ENCODE data around the gene ANKLE1. TPM values are rescaled to one million over a fixed set of nuclear protein-coding genes. Genes with fewer than 3 reads are reported as not detected.

Gene ANKLE1
- polyA plus RNA-seq, 1 of the 3 experiments (the other 2 are of a cell fraction) = 2.6 TPM

GRCh38 chr19:17318966-17319365, 37.3 kb downstream of the ANKLE1 start (continued):
- no peak for TF ChIP-seq USF1 (IDR thresholded peaks at IDR 0.05; ENCODE audit: borderline replicate concordance, low read depth)

- Histone ChIP-seq H3K27ac (ENCODE audit: low read depth in 2 of 2, low read length in 1 of 2) (no peak overlapping the region), H3F3A (replicated peaks; ENCODE audit: insufficient read depth) (peaks cover 7% of the 10 kb centered on the region), H3K9me3 (no peaks in the 10 kb centered on the region), H3K4me3 (ENCODE audit: low read depth in 2 of 2, low read length in 1 of 2) (no peak overlapping the region), H3K27me3 (ENCODE audit: insufficient read depth) (no peaks in the 10 kb centered on the region), H3K9me2 (no peaks in the 10 kb centered on the region), H3K4me2 (no peak overlapping the region), H3K36me3 (replicated peaks in 1 of 2; ENCODE audit: control insufficient read depth in 1 of 2, insufficient read depth in 2 of 2, low read length in 1 of 2) (peaks cover 7 to 46% of the 10 kb centered on the region in 2 experiments), H3K79me2 (ENCODE audit: insufficient read depth) (no peaks in the 10 kb centered on the region; the same call in 1 of the 2 replicates), H3K4me1 (ENCODE audit: control insufficient read depth in 1 of 2, insufficient read depth in 2 of 2, low read depth in 1 of 2, low read length in 1 of 2) (no peaks in the 10 kb centered on the region), H4K20me1 (ENCODE audit: insufficient read depth) (no peaks in the 10 kb centered on the region), H2AFZ (ENCODE audit: low read depth) (no peak overlapping the region), H3K9ac (no peak overlapping the region)
- DNase-seq = no peak
- POLR2A ChIA-PET = no interaction called here
- CTCF ChIA-PET = no interaction called here
- WGBS (ENCODE audit: low lambda C conversion rate) = 95% methylated on average over 25 of the region's 40 CpGs
- TF ChIP-seq FOXM1 (IDR thresholded peaks at IDR 0.05; ENCODE audit: low read depth) (no peak), JUND (IDR thresholded peaks at IDR 0.05) (no peak)
Measured at GRCh38 chr19:17319473-17320238, 38.0 kb downstream of the ANKLE1 start.

GRCh38 chr19:17320435-17320834, 38.7 kb downstream of the ANKLE1 start:
- H4K20me1 ChIP-seq (ENCODE audit: insufficient read depth) = no peaks in the 10 kb centered on the region
- WGBS (ENCODE audit: low lambda C conversion rate) = no CpG with 5 or more reads among the region's 11 CpGs
- H3K4me2 ChIP-seq = no peak overlapping the region
- peaks cover 7% of the 10 kb centered on the region for H3F3A ChIP-seq (replicated peaks; ENCODE audit: insufficient read depth)
- H3K9me3 ChIP-seq = no peaks in the 10 kb centered on the region
- no peaks in the 10 kb centered on the region for H3K27me3 ChIP-seq (ENCODE audit: insufficient read depth)
- H3K36me3 ChIP-seq (replicated peaks in 1 of 2; ENCODE audit: control insufficient read depth in 1 of 2, insufficient read depth in 2 of 2, low read length in 1 of 2) = peaks cover 5 to 43% of the 10 kb centered on the region in 2 experiments
- CTCF ChIA-PET = no interaction called here
- no peak overlapping the region for H3K27ac ChIP-seq (ENCODE audit: low read depth in 2 of 2, low read length in 1 of 2)
- H2AFZ ChIP-seq (ENCODE audit: low read depth) = no peak overlapping the region
- no peak overlapping the region for H3K4me3 ChIP-seq (ENCODE audit: low read depth in 2 of 2, low read length in 1 of 2)
- no peaks in the 10 kb centered on the region for H3K79me2 ChIP-seq (ENCODE audit: insufficient read depth)
- POLR2A ChIA-PET = interaction anchor here (0.6 to 1.3 kb wide), 2 partner anchors 15 to 812 kb away, joined by 3 read pairs; partner anchors contain the start of gene MRPL34
- no peak overlapping the region for H3K9ac ChIP-seq
- no peaks in the 10 kb centered on the region for H3K9me2 ChIP-seq
- H3K4me1 ChIP-seq (ENCODE audit: control insufficient read depth in 1 of 2, insufficient read depth in 2 of 2, low read depth in 1 of 2, low read length in 1 of 2) = no peaks in the 10 kb centered on the region
- DNase-seq = no peak
- TF ChIP-seq MAX (IDR thresholded peaks at IDR 0.05; ENCODE audit: low read depth) (no peak), RFX5 (IDR thresholded peaks at IDR 0.05; ENCODE audit: low read length) (no peak), GABPA (IDR thresholded peaks at IDR 0.05; ENCODE audit: low read depth) (no peak), MXI1 (IDR thresholded peaks at IDR 0.05; ENCODE audit: low read depth, low read length) (no peak), CTCF (IDR thresholded peaks at IDR 0.05) (no peak), FOXM1 (IDR thresholded peaks at IDR 0.05; ENCODE audit: low read depth) (no peak), USF1 (IDR thresholded peaks at IDR 0.05; ENCODE audit: borderline replicate concordance, low read depth) (no peak), SIN3A (IDR thresholded peaks at IDR 0.05; ENCODE audit: borderline replicate concordance, low read depth, low read length) (no peak), NFIC (IDR thresholded peaks at IDR 0.05; ENCODE audit: borderline replicate concordance) (no peak), POLR2AphosphoS5 (IDR thresholded peaks at IDR 0.05; ENCODE audit: low read depth, low read length) (no peak), YY1 (IDR thresholded peaks at IDR 0.05; ENCODE audit: low read depth) (no peak), TCF12 (IDR thresholded peaks at IDR 0.05) (no peak), CHD2 (IDR thresholded peaks at IDR 0.05; ENCODE audit: low read length, partially characterized antibody) (no peak), RXRA (IDR thresholded peaks at IDR 0.05; ENCODE audit: borderline replicate concordance, low read depth) (no peak), ELF1 (IDR thresholded peaks at IDR 0.05) (no peak), SMC3 (IDR thresholded peaks at IDR 0.05; ENCODE audit: low read depth, low read length) (no peak), FOSL2 (IDR thresholded peaks at IDR 0.05; ENCODE audit: borderline replicate concordance, low read depth) (no peak), REST (IDR thresholded peaks at IDR 0.05; ENCODE audit: low read depth, low read length) (no peak)

Measured in SK-N-SH (cell line).